ENCODE data around the gene PDE6A. TPM values are rescaled to one million over a fixed set of nuclear protein-coding genes. Genes with fewer than 3 reads are reported as not detected.

Gene PDE6A
- total RNA-seq, 1 donor from 2014 or later: 0.07 TPM

GRCh38 chr5:149847611-149848010 lies 97.0 kb downstream of the PDE6A start:
- Mint-ChIP-seq H3K27ac (no peak overlapping the region), H3K27me3 (peaks cover 4% of the 10 kb centered on the region), H3K36me3 (ENCODE audit: insufficient read depth) (no peaks in the 10 kb centered on the region), H3K4me3 (ENCODE audit: low read depth) (no peak overlapping the region), H3K4me1 (ENCODE audit: low read depth) (peaks cover 13% of the 10 kb centered on the region), H3K9me3 (ENCODE audit: low read depth) (no peaks in the 10 kb centered on the region)
- TF ChIP-seq, protein P1, sequence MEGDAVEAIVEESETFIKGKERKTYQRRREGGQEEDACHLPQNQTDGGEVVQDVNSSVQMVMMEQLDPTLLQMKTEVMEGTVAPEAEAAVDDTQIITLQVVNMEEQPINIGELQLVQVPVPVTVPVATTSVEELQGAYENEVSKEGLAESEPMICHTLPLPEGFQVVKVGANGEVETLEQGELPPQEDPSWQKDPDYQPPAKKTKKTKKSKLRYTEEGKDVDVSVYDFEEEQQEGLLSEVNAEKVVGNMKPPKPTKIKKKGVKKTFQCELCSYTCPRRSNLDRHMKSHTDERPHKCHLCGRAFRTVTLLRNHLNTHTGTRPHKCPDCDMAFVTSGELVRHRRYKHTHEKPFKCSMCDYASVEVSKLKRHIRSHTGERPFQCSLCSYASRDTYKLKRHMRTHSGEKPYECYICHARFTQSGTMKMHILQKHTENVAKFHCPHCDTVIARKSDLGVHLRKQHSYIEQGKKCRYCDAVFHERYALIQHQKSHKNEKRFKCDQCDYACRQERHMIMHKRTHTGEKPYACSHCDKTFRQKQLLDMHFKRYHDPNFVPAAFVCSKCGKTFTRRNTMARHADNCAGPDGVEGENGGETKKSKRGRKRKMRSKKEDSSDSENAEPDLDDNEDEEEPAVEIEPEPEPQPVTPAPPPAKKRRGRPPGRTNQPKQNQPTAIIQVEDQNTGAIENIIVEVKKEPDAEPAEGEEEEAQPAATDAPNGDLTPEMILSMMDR (IDR thresholded peaks at IDR 0.05; ENCODE audit: unreplicated experiment): no peak
- no peak for DNase-seq (ENCODE audit: low spot score, unreplicated experiment)

GRCh38 chr5:149846021-149846420 lies 98.6 kb downstream of the PDE6A start:
- Mint-ChIP-seq H3K36me3 (ENCODE audit: insufficient read depth) (no peaks in the 10 kb centered on the region), H3K4me3 (ENCODE audit: low read depth) (no peak overlapping the region), H3K27me3 (peaks cover 4% of the 10 kb centered on the region), H3K4me1 (ENCODE audit: low read depth) (peaks cover 14% of the 10 kb centered on the region), H3K27ac (no peak overlapping the region), H3K9me3 (ENCODE audit: low read depth) (no peaks in the 10 kb centered on the region)
- DNase-seq (ENCODE audit: low spot score, unreplicated experiment): no peak
- TF ChIP-seq, protein P1 (IDR thresholded peaks at IDR 0.05; ENCODE audit: unreplicated experiment): no peak

- Mint-ChIP-seq H3K36me3 (ENCODE audit: insufficient read depth) (no peaks in the 10 kb centered on the region), H3K9me3 (ENCODE audit: low read depth) (no peaks in the 10 kb centered on the region), H3K27me3 (peaks cover 1% of the 10 kb centered on the region), H3K27ac (no peak overlapping the region), H3K4me3 (ENCODE audit: low read depth) (no peak overlapping the region), H3K4me1 (ENCODE audit: low read depth) (peaks cover 14% of the 10 kb centered on the region)
- DNase-seq (ENCODE audit: low spot score, unreplicated experiment): no peak
- TF ChIP-seq, protein P1 (IDR thresholded peaks at IDR 0.05; ENCODE audit: unreplicated experiment): no peak
Observed at GRCh38 chr5:149845601-149846000, 99.0 kb downstream of the PDE6A start.

DNA sequence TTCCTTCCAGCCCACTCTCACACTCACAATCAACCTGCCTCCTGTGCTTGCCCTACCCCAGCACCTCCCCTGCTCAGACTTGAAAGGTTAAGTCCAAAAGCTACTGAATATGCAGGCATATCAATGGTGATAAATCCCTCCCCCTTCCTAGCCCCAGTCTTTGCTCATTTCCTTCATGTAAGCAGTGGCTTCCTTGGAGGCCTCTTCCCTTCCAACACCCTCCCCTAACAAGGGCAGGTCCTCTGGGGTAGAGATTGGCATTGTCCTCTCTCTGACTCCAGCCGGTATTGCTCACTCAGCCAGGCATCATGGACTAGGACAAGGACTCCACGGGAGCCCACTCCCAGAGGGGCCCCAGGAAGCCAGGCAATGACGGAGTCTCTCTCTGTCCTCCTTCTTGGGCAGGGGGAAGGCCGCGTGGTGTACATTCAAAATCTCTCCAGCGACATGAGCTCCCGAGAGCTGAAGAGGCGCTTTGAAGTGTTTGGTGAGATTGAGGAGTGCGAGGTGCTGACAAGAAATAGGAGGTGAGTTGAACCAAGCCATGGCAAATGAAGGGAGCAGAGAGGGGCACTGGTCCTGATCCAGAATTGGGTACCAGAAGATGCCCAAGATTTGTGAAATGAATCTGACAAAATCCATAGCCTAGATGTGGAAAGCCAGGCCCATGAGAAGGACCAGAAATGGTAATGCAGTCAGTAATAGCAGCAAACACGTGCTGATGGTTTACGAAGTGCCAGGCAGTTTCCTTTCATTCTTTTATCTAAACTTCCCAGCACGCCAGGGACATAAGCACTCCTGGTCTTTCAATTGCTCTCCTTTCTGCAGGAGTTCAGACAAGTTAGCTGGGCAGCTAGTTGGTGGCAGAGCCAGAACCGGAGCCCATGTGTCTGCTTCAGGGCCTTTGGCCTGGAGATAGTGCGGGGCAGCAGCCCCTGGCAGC lies 102.5 kb downstream of the PDE6A start:
- Mint-ChIP-seq H3K27ac (no peak overlapping the region), H3K27me3 (no peaks in the 10 kb centered on the region), H3K4me3 (ENCODE audit: low read depth) (no peak overlapping the region)

GRCh38 chr5:149840226-149840825 lies 104.3 kb downstream of the PDE6A start:
- DNase-seq (ENCODE audit: low spot score, unreplicated experiment): no peak
- TF ChIP-seq, protein P1 (IDR thresholded peaks at IDR 0.05; ENCODE audit: unreplicated experiment): no peak
- H3K4me3 Mint-ChIP-seq (ENCODE audit: low read depth): no peak overlapping the region
- no peaks in the 10 kb centered on the region for H3K36me3 Mint-ChIP-seq (ENCODE audit: insufficient read depth)
- no peak overlapping the region for H3K27ac Mint-ChIP-seq
- no peaks in the 10 kb centered on the region for H3K9me3 Mint-ChIP-seq (ENCODE audit: low read depth)
- peaks cover 6% of the 10 kb centered on the region for H3K4me1 Mint-ChIP-seq (ENCODE audit: low read depth)
- H3K27me3 Mint-ChIP-seq: peaks cover 3% of the 10 kb centered on the region

More for the DNA sequence above, 102.5 kb downstream of the PDE6A start:
- DNase-seq (ENCODE audit: low spot score, unreplicated experiment): no peak
- Mint-ChIP-seq H3K4me1 (ENCODE audit: low read depth) (peaks cover 8% of the 10 kb centered on the region), H3K36me3 (ENCODE audit: insufficient read depth) (no peaks in the 10 kb centered on the region), H3K9me3 (ENCODE audit: low read depth) (no peaks in the 10 kb centered on the region)
- TF ChIP-seq, protein P1 (IDR thresholded peaks at IDR 0.05; ENCODE audit: unreplicated experiment): no peak
